Mesodermal cell (in vitro differentiated cells): ENCODE data around the gene ANXA2R.
"Not testable (repeated sequence)": the region's sequence is repeated elsewhere in the genome, so short reads cannot be mapped to it uniquely, and the experiment has no call there.

Experiments used
- H3K27ac ChIP-seq: 2 replicates; pipeline ENCODE4 v1.7.0; 2013; ENCODE audit warnings: mild to moderate bottlenecking, low read depth, low read length, moderate library complexity; ENCODE audit not compliant: severe bottlenecking
- H3K36me3 ChIP-seq: 2 replicates; pipeline ENCODE4 v1.7.1; 2013; ENCODE audit warnings: mild to moderate bottlenecking, low read length, moderate library complexity; ENCODE audit not compliant: control insufficient read depth, insufficient read depth
- H3K4me1 ChIP-seq: one replicate; pipeline ENCODE4 v1.7.1; 2013; ENCODE audit warnings: mild to moderate bottlenecking, low read length; ENCODE audit not compliant: insufficient read depth, control insufficient read depth, poor library complexity, severe bottlenecking
- H3K4me3 ChIP-seq: 2 replicates; pipeline ENCODE4 v1.7.0; 2013; ENCODE audit warnings: low read length, control low read depth, mild to moderate bottlenecking; ENCODE audit not compliant: insufficient read depth, poor library complexity, severe bottlenecking; ENCODE audit errors: extremely low read depth
- H3K9me3 ChIP-seq: 2 replicates; pipeline ENCODE4 v1.7.1; 2013; ENCODE audit warnings: mild to moderate bottlenecking, low read length, moderate library complexity; ENCODE audit not compliant: control insufficient read depth
- WGBS, 2 experiments: methylation state at CpG; one replicate each; pipeline ENCODE4 v1.1.5; 2013; ENCODE audit warnings: missing lambda C conversion rate in 2 of 2; ENCODE audit not compliant: insufficient coverage in 2 of 2; 5-methylcytosine and 5-hydroxymethylcytosine counted together

ANXA2R gene

GRCh38 chr5:43073597-43074546, 33.8 kb upstream of the ANXA2R start:
- 92 to 94% methylated on average over 11 to 12 of the region's 12 CpGs for WGBS, 2 experiments
- H3K4me1 ChIP-seq: peaks cover 13% of the 10 kb centered on the region
- no peak overlapping the region for H3K4me3 ChIP-seq
- no peaks in the 10 kb centered on the region for H3K9me3 ChIP-seq
- no peak overlapping the region for H3K27ac ChIP-seq
- H3K36me3 ChIP-seq: peaks cover 56% of the 10 kb centered on the region

- H3K27ac ChIP-seq, H3K4me1 ChIP-seq, H3K9me3 ChIP-seq: not testable (repeated sequence)
- H3K36me3 ChIP-seq: peaks cover 39% of the 10 kb centered on the region
- H3K4me3 ChIP-seq: peak overlapping the region; percentile 5
- WGBS, 2 experiments: 67 to 100% methylated on average over 1 to 2 of the region's 3 CpGs
These were observed 29.2 kb upstream of the ANXA2R start for GRCh38 chr5:43069401-43069720.

- Histone ChIP-seq H3K4me1 (peaks cover 4% of the 10 kb centered on the region), H3K36me3 (peaks cover 39% of the 10 kb centered on the region), H3K9me3 (no peaks in the 10 kb centered on the region), H3K27ac (no peak overlapping the region), H3K4me3 (peak overlapping the region; percentile 78)
- WGBS, 2 experiments: 100% methylated on average over 1 of the region's 2 CpGs
These were observed 27.9 kb upstream of the ANXA2R start for GRCh38 chr5:43068037-43068436.

- Histone ChIP-seq H3K27ac (peak overlapping the region; percentile 93), H3K9me3 (no peaks in the 10 kb centered on the region), H3K4me1 (peaks cover 4% of the 10 kb centered on the region), H3K36me3 (peaks cover 31% of the 10 kb centered on the region), H3K4me3 (peak overlapping the region; percentile 78)
- WGBS, 2 experiments: 2% methylated on average over 33 to 35 of the region's 45 CpGs
These were observed 27.0 kb upstream of the ANXA2R start for GRCh38 chr5:43066799-43067741.

- Histone ChIP-seq H3K4me1 (peaks cover 7% of the 10 kb centered on the region), H3K4me3 (peak overlapping the region; percentile 78), H3K36me3 (peaks cover 25% of the 10 kb centered on the region), H3K27ac (peak overlapping the region; percentile 93), H3K9me3 (no peaks in the 10 kb centered on the region)
- 1% methylated on average over 64 to 73 of the region's 75 CpGs for WGBS, 2 experiments
These were observed 26.1 kb upstream of the ANXA2R start for GRCh38 chr5:43065948-43066798.

GRCh38 chr5:43065387-43065947, 25.3 kb upstream of the ANXA2R start:
- WGBS, 2 experiments: 0 to 6% methylated on average over 3 to 14 of the region's 18 CpGs
- peaks cover 22% of the 10 kb centered on the region for H3K36me3 ChIP-seq
- H3K27ac ChIP-seq: peak overlapping the region; percentile 93
- peaks cover 7% of the 10 kb centered on the region for H3K4me1 ChIP-seq
- H3K9me3 ChIP-seq: no peaks in the 10 kb centered on the region
- H3K4me3 ChIP-seq: peak overlapping the region; percentile 78

GRCh38 chr5:43063721-43064171, 23.6 kb upstream of the ANXA2R start:
- no peaks in the 10 kb centered on the region for H3K9me3 ChIP-seq
- peak overlapping the region; percentile 97 for H3K27ac ChIP-seq
- WGBS, 2 experiments: 80 to 81% methylated on average over 8 to 11 of the region's 12 CpGs
- peaks cover 9% of the 10 kb centered on the region for H3K36me3 ChIP-seq
- H3K4me1 ChIP-seq: peaks cover 5% of the 10 kb centered on the region
- no peak overlapping the region for H3K4me3 ChIP-seq

GRCh38 chr5:43061352-43062075, 21.4 kb upstream of the ANXA2R start:
- H3K4me1 ChIP-seq: peaks cover 9% of the 10 kb centered on the region
- H3K27ac ChIP-seq: no peak overlapping the region
- 88 to 100% methylated on average over 2 to 4 of the region's 5 CpGs for WGBS, 2 experiments
- H3K4me3 ChIP-seq: no peak overlapping the region
- peaks cover 7% of the 10 kb centered on the region for H3K36me3 ChIP-seq
- no peaks in the 10 kb centered on the region for H3K9me3 ChIP-seq

- WGBS, 2 experiments: no CpG with 5 or more reads among the region's 2 CpGs
- not testable (repeated sequence) for H3K4me3 ChIP-seq, H3K9me3 ChIP-seq, H3K4me1 ChIP-seq, H3K36me3 ChIP-seq, H3K27ac ChIP-seq
These were observed 19.9 kb upstream of the ANXA2R start for GRCh38 chr5:43060020-43060419.
